Keratinocyte (primary cell): ENCODE results near the gene TCEANC2. TPM values are rescaled to one million over a fixed set of nuclear protein-coding genes. Genes with fewer than 3 reads are reported as not detected.

Source experiments
- DNase-seq: peaks from one replicate; pipeline ENCODE4 v3.0.0-alpha.2; 2011; ENCODE audit warnings: low read depth, missing footprints, low spot score
- FAIRE-seq: peaks from 2 replicates; lab custom pipeline; 2011; peaks lifted over from hg19 to GRCh38; lab: Jason Lieb, UNC
- H2AFZ ChIP-seq: 2 replicates; pipeline ENCODE4 v1.6.0; 2012; ENCODE audit warnings: low read length, control low read depth, inconsistent platforms; ENCODE audit not compliant: control insufficient read depth
- H3K27ac ChIP-seq: 2 replicates; pipeline ENCODE4 v1.5.1; 2011; ENCODE audit warnings: low read length; ENCODE audit not compliant: control insufficient read depth, insufficient read depth
- H3K27me3 ChIP-seq: 3 replicates; pipeline ENCODE4 v1.6.0; 2011; ENCODE audit warnings: low read length; ENCODE audit not compliant: control insufficient read depth, insufficient read depth; ENCODE audit errors: extremely low read depth
- H3K36me3 ChIP-seq, 2 experiments: 2 replicates in 1 of 2; 3 replicates in 1 of 2; pipeline ENCODE4 v1.5.1; 2011; ENCODE audit warnings: low read length in 2 of 2, mild to moderate bottlenecking in 1 of 2; ENCODE audit not compliant: control insufficient read depth in 2 of 2, insufficient read depth in 2 of 2; ENCODE audit errors: extremely low read depth in 1 of 2
- H3K4me1 ChIP-seq: 3 replicates; pipeline ENCODE4 v1.5.1; 2011; ENCODE audit warnings: low read length; ENCODE audit not compliant: control insufficient read depth, insufficient read depth; ENCODE audit errors: extremely low read depth
- H3K4me2 ChIP-seq: 3 replicates; pipeline ENCODE4 v1.6.0; 2011; ENCODE audit warnings: low read depth, low read length; ENCODE audit not compliant: control insufficient read depth, insufficient read depth; ENCODE audit errors: extremely low read depth
- H3K4me3 ChIP-seq, 3 experiments: fragments of 200-600 bp in 1 of 3; sonication (generic) in 1 of 3; 2 replicates in 2 of 3; 3 replicates in 1 of 3; pipeline ENCODE4 v1.5.1; 2011 to 2016; ENCODE audit warnings: low read length in 3 of 3, mild to moderate bottlenecking in 3 of 3, control low read depth in 2 of 3, inconsistent platforms in 1 of 3, low read depth in 1 of 3, mixed read lengths in 1 of 3, mixed run types in 1 of 3, moderate library complexity in 1 of 3; ENCODE audit not compliant: control insufficient read depth in 2 of 3, insufficient read depth in 2 of 3; ENCODE audit errors: extremely low read depth in 1 of 3
- H3K79me2 ChIP-seq: 2 replicates; pipeline ENCODE4 v1.6.0; 2012; ENCODE audit warnings: low read length; ENCODE audit not compliant: control insufficient read depth, insufficient read depth
- H3K9ac ChIP-seq: 3 replicates; pipeline ENCODE4 v1.6.0; 2011; ENCODE audit warnings: low read length; ENCODE audit not compliant: control insufficient read depth, insufficient read depth; ENCODE audit errors: extremely low read depth
- H3K9me1 ChIP-seq: 3 replicates; pipeline ENCODE4 v1.6.0; 2011; ENCODE audit warnings: low read length; ENCODE audit not compliant: control insufficient read depth, insufficient read depth; ENCODE audit errors: extremely low read depth
- H3K9me3 ChIP-seq: 2 replicates; pipeline ENCODE4 v1.5.1; 2012; ENCODE audit warnings: low read depth, low read length; ENCODE audit not compliant: control insufficient read depth
- H4K20me1 ChIP-seq: 3 replicates; pipeline ENCODE4 v1.6.0; 2011; ENCODE audit warnings: low read length; ENCODE audit not compliant: control insufficient read depth, insufficient read depth; ENCODE audit errors: extremely low read depth
- CTCF ChIP-seq, 3 experiments: IDR thresholded peaks in 1 of 3; conservative IDR thresholded peaks in 1 of 3; optimal IDR thresholded peaks in 1 of 3; 2 replicates in 2 of 3; 3 replicates in 1 of 3; pipeline versions ENCODE3 to v1.5.1; 2011; ENCODE audit warnings: low read length in 3 of 3, mild to moderate bottlenecking in 3 of 3, moderate library complexity in 2 of 3, control low read depth in 1 of 3, inconsistent platforms in 1 of 3; ENCODE audit not compliant: insufficient read depth in 2 of 3; ENCODE audit errors: extremely low read depth in 1 of 3
- EZH2 ChIP-seq: IDR thresholded peaks from one replicate; pipeline ENCODE4 v1.6.1; 2012; ENCODE audit warnings: inconsistent platforms, mild to moderate bottlenecking, low read length, moderate library complexity
- dilution Hi-C: fragments of 300-500 bp; cut with MboI; formaldehyde crosslinking; loops from one replicate; pipeline ENCODE4 v1.7.0; 2020; ENCODE audit warnings: low sequenced_read_pairs; ENCODE audit not compliant: extremely low pct_ligation_motif_present
- polyA plus RNA-seq, 5 experiments: library from polyadenylated mRNA; depleted of rRNA in 3 of 5; stranded (reverse) in 3 of 5; stranded (forward) in 1 of 5; unstranded in 1 of 5; fragments of >200 nt; gene quantifications; 1 replicate in 1 of 5; 2 replicates in 3 of 5; 3 replicates in 1 of 5; pipeline versions ENCODE4 v1.2.1 to v1.2.3, GENCODE V29; 2011 to 2012; ENCODE audit warnings: missing spikeins in 2 of 5, low read depth in 1 of 5, low replicate concordance in 1 of 5

The TCEANC2 gene
- polyA plus RNA-seq, 1 donor (not counting 4 experiments of a cell fraction or from before 2014, with no cell fraction given) = 4.3 TPM

- Histone ChIP-seq H3K9ac (peak overlapping the region; percentile 42), H3K79me2 (no peaks in the 10 kb centered on the region), H3K9me1 (no peaks in the 10 kb centered on the region), H4K20me1 (no peaks in the 10 kb centered on the region), H3K9me3 (no peaks in the 10 kb centered on the region), H2AFZ (peak overlapping the region; percentile 81), H3K4me2 (peak overlapping the region; percentile 29), H3K4me1 (peaks cover 4% of the 10 kb centered on the region), H3K27ac (no peak overlapping the region), H3K36me3 (no peaks in the 10 kb centered on the region), H3K4me3 (no peak overlapping the region), H3K27me3 (peaks cover 6% of the 10 kb centered on the region)
- TF ChIP-seq CTCF (optimal IDR thresholded peaks at IDR 0.05 in 1 of 3, IDR thresholded peaks at IDR 0.05 in 1 of 3, conservative IDR thresholded peaks at IDR 0.05 in 1 of 3; ENCODE audit: extremely low read depth in 1 of 3, insufficient read depth in 2 of 3, low read length in 3 of 3) (no peak), EZH2 (no peak)
- no peak for FAIRE-seq
- dilution Hi-C loops = no loop called here
- DNase-seq = no peak
Measured at GRCh38 chr1:54120698-54121481, 67.5 kb downstream of the TCEANC2 start.

- Histone ChIP-seq H4K20me1 (no peaks in the 10 kb centered on the region), H3K79me2 (no peaks in the 10 kb centered on the region), H2AFZ (peak overlapping the region; percentile 81), H3K27ac (no peak overlapping the region), H3K4me3 (no peak overlapping the region), H3K9ac (peak overlapping the region; percentile 42), H3K9me3 (no peaks in the 10 kb centered on the region), H3K36me3 (no peaks in the 10 kb centered on the region), H3K9me1 (no peaks in the 10 kb centered on the region), H3K4me2 (peak overlapping the region; percentile 29), H3K27me3 (peaks cover 6% of the 10 kb centered on the region), H3K4me1 (no peaks in the 10 kb centered on the region)
- no peak for DNase-seq
- dilution Hi-C loops = no loop called here
- FAIRE-seq = no peak
- no peak for TF ChIP-seq EZH2
- peak; percentile 55 to 80 (median 76) for TF ChIP-seq CTCF (optimal IDR thresholded peaks at IDR 0.05 in 1 of 3, IDR thresholded peaks at IDR 0.05 in 1 of 3, conservative IDR thresholded peaks at IDR 0.05 in 1 of 3; ENCODE audit: extremely low read depth in 1 of 3, insufficient read depth in 2 of 3, low read length in 3 of 3)
Measured at GRCh38 chr1:54121482-54122134, 68.2 kb downstream of the TCEANC2 start.
